GM12801 (cell line): Measurements from ENCODE around the gene BOLA3.

ENCODE experiments used
- TF ChIP-seq, protein P1 (sequence below): IDR thresholded peaks from one replicate; pipeline ENCODE4 v1.5.1; 2011; ENCODE audit warnings: control low read depth; ENCODE audit not compliant: insufficient read length; ENCODE audit errors: extremely low read depth

BOLA3 gene

DNA sequence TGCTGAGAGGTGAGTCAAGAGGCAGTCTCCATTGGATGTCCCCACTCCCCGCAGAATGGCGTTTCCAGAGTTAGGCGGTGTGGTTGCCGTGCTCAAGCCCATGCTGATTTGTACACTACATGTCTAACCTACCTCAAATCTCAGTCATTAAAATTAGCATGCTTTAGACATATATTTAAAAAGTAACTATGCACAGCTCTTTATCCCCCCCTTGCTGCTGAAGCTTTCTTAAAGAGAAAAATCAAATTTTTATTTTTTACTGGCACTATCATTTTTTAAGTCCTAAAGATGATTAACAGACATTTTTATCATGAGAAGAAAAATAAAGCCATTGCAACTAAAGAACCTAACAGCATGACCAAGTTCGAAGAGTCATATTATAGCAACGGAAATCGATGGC, 42.9 kb downstream of the BOLA3 start:
- TF ChIP-seq, protein P1, sequence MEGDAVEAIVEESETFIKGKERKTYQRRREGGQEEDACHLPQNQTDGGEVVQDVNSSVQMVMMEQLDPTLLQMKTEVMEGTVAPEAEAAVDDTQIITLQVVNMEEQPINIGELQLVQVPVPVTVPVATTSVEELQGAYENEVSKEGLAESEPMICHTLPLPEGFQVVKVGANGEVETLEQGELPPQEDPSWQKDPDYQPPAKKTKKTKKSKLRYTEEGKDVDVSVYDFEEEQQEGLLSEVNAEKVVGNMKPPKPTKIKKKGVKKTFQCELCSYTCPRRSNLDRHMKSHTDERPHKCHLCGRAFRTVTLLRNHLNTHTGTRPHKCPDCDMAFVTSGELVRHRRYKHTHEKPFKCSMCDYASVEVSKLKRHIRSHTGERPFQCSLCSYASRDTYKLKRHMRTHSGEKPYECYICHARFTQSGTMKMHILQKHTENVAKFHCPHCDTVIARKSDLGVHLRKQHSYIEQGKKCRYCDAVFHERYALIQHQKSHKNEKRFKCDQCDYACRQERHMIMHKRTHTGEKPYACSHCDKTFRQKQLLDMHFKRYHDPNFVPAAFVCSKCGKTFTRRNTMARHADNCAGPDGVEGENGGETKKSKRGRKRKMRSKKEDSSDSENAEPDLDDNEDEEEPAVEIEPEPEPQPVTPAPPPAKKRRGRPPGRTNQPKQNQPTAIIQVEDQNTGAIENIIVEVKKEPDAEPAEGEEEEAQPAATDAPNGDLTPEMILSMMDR, result no peak

DNA sequence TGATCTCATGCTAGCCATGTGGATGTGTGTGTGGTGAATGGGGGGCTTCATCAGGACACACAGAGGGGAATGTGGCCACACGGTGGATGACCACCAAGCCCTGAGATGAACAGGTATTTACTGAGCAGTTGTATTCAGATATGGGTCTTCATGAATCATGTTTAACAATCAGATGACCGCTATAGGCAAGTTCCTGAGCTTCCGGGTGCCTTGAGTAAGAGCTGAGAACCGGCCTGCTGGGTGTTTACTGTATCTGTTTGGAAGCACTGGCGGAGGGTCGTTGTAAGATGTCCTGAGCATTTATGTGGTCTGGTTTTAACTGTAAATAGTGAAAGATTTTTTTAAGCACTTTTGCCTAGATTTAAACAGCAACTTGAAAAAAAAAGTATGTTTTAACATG, 43.9 kb downstream of the BOLA3 start:
- TF ChIP-seq, protein P1, result no peak

DNA sequence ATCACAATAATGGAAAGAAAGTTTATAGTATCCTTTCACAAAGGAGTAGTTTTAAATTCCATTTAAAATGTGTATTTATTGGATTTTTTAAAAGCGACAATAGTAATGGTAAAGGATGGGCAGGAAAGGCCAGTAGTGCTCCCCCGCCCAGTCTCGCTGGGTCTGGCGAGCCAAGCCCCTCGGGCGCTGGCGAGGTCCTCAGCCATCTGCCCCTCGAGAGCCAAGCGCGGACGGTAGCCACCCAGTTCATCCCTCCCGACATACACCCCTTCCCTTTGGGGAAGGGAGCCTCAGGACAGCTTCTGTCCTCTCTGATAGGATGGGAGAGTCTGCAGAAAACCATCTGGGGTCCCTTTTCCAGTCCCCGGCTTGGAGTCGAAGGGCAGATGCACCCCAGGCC, 45.2 kb downstream of the BOLA3 start:
- TF ChIP-seq, protein P1, result no peak

DNA sequence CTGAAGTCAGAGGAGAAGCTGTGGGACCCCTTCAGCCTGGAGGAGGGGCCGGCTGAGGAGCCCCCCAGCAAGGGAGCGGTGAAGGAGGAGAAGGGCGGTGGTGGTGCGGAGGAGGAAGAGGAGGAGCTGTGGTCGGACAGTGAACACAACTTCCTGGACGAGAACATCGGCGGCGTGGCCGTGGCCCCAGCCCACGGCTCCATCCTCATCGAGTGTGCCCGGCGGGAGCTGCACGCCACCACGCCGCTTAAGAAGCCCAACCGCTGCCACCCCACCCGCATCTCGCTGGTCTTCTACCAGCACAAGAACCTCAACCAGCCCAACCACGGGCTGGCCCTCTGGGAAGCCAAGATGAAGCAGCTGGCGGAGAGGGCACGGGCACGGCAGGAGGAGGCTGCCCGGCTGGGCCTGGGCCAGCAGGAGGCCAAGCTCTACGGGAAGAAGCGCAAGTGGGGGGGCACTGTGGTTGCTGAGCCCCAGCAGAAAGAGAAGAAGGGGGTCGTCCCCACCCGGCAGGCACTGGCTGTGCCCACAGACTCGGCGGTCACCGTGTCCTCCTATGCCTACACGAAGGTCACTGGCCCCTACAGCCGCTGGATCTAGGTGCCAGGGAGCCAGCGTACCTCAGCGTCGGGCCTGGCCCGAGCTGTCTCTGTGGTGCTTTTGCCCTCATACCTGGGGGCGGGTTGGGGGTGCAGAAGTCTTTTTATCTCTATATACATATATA, 46.0 kb downstream of the BOLA3 start:
- TF ChIP-seq, protein P1, result no peak

DNA sequence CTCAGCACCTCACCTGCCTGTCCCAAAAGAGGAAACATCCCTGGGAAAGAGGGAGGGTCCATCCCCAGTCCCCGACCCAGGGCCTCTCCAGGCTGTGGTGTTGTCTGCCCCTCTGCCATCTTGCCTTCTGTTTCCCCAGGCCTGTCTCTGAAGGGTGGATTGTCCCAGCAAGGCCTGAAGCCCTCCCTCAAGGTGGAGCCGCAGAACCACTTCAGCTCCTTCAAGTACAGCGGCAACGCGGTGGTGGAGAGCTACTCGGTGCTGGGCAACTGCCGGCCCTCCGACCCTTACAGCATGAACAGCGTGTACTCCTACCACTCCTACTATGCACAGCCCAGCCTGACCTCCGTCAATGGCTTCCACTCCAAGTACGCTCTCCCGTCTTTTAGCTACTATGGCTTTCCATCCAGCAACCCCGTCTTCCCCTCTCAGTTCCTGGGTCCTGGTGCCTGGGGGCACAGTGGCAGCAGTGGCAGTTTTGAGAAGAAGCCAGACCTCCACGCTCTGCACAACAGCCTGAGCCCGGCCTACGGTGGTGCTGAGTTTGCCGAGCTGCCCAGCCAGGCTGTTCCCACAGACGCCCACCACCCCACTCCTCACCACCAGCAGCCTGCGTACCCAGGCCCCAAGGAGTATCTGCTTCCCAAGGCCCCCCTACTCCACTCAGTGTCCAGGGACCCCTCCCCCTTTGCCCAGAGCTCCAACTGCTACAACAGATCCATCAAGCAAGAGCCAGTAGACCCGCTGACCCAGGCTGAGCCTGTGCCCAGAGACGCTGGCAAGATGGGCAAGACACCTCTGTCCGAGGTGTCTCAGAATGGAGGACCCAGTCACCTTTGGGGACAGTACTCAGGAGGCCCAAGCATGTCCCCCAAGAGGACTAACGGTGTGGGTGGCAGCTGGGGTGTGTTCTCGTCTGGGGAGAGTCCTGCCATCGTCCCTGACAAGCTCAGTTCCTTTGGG, 47.2 kb downstream of the BOLA3 start:
- TF ChIP-seq, protein P1, result no peak

DNA sequence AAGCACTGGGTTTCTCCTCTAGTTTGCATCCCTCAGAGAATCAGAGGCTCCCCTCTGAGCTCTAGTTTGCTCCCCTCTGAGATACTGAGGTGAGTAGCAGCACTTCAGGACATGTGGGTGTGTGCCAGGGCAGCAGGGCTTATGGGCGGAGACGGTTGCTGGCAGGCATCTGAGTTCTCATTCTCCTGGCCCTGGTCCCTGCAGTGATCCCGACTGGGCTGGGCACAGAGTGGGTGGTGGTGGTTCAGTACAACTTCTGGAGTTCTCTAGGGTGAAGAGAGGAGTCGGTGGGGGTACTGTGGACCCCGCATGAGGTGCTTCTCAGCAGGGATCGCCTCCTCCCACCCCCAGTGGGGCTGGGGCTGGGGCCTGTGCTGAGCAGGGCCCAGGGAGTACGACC, 47.9 kb downstream of the BOLA3 start:
- TF ChIP-seq, protein P1, result no peak

DNA sequence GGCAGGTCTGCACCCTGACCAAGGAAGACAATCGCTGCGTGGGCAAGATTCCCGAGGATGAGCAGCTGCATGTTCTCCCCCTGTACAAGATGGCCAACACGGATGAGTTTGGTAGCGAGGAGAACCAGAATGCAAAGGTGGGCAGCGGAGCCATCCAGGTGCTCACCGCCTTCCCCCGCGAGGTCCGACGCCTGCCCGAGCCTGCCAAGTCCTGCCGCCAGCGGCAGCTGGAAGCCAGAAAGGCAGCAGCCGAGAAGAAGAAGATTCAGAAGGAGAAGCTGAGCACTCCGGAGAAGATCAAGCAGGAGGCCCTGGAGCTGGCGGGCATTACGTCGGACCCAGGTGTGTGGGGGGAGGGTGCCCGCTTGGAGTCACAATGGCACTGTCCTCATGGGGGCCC, 48.4 kb downstream of the BOLA3 start:
- TF ChIP-seq, protein P1, result no peak
